CD4-positive, alpha-beta T cell treated with Interleukin-1 beta for 1 hour (primary cell): Measurements from ENCODE around the gene NQO2.
"Not testable (repeated sequence)": the region's sequence is repeated elsewhere in the genome, so short reads cannot be mapped to it uniquely, and the experiment has no call there.

ENCODE experiments used
- DNase-seq, 2 donors: peaks; one replicate each; pipeline ENCODE4 v3.0.0-alpha.2; 2020 to 2022

Gene NQO2

GRCh38 chr6:3041606-3042005, 41.9 kb downstream of the NQO2 start:
- no peak for DNase-seq

- no peak for DNase-seq
Observed at GRCh38 chr6:3045369-3045768, 45.7 kb downstream of the NQO2 start.

GRCh38 chr6:3045777-3046176, 46.1 kb downstream of the NQO2 start:
- DNase-seq: no peak

DNA sequence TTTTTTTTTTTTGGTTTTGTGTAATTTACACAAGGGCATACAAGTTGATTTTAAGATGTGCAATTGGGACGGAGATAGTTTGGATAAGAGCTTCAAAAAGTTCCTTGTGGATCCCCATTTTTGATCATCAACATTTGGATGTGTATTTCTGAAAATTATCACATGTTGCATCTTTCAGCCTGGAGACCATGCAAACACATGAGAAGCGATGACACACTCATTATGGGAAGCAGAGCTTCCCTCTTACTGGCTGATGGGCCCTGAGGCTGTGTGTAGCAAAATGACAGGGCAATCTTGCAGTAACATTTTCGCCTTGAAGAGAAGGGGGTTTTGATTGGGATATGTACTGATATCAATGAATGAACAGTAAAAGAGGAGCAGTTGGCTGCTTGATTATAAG, 46.6 kb downstream of the NQO2 start:
- no peak for DNase-seq

DNA sequence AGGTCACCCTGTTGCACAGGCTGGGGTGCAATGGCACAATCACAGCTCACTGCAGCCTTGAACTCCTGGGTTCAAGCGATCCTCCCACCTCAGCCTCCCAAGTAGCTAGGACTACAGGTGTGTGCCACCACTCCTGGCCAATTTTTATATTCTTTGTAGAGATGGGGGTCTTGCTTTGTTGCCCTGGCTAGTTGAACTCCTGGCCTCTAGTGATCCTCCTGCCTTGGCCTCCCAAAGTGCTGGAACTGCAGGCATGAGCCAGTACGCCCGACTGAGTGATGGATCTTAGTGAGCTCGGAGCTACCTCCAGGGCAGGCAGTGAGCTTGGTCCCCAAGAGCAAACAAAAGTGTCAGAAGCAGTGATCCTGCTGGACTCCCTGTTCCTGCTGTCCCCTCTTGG, 48.3 kb downstream of the NQO2 start:
- DNase-seq: not testable (repeated sequence)

- DNase-seq: no peak
Observed at GRCh38 chr6:3052481-3053230, 53.0 kb downstream of the NQO2 start.

- no peak for DNase-seq
Observed at GRCh38 chr6:3053231-3053508, 53.5 kb downstream of the NQO2 start.

DNA sequence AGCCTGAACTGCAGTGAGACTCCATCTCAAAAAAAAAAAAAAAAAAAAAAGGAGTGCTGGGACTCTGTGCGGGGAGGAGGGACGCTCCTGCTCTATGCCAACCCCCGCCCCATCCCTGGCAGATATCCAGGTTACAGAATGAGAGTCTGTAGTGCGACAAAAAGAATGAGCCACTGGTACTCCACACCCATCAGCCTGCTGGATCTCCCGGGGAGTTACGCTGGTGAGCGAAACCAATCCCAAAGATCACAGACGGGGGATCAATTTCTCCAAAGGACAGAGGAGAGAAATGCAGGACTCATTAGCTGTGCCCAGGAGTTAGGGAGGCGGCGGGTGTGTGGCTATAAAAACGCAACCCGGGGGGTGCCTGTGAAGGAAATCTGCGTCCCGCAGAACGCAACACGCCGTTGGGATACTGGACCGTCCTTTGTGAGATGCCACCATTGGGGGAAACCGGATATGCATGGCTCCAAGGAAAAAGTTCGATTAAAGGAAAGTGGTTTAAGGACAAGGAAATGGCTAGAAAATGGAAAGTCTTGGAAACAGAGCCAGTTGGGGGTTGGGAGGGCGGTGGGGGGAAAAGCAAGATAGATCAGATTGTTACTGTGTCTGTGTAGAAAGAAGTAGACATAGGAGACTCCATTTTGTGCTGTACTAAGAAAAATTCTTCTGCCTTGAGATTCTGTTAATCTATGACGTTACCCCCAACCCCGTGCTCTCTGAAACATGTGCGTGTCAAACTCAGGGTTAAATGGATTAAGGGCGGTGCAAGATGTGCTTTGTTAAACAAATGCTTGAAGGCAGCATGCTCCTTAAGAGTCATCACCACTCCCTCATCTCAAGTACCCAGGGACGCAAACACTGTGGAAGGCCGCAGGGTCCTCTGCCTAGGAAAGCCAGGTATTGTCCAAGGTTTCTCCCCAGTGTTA, 54.8 kb downstream of the NQO2 start:
- not testable (repeated sequence) for DNase-seq

GRCh38 chr6:3055158-3055499, 55.4 kb downstream of the NQO2 start:
- not testable (repeated sequence) for DNase-seq

- no peak for DNase-seq
Observed at GRCh38 chr6:3057063-3057770, 57.5 kb downstream of the NQO2 start.

DNA sequence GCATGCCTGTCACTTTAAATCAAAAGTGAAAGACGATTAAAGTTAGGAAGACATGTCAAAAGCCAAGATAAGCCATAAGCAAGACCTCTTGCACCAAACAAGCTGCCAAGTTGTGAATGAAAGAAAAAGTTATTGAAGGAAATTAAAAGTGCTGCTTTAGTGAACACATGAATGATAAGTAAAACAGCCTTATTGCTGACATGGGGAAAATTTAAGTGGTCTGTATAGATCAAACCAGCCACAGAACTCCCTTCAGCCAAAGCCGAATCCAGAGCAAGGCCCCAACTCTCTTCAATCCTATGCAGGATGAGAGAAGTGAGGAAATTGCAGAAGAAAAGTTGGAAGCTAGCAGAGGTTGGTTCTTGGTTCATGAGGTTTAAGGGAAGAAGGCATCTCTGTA, 59.3 kb downstream of the NQO2 start:
- DNase-seq: no peak

- not testable (repeated sequence) for DNase-seq
Observed at GRCh38 chr6:3060092-3060491, 60.4 kb downstream of the NQO2 start.

GRCh38 chr6:3061501-3061941, 61.8 kb downstream of the NQO2 start:
- DNase-seq: no peak

DNA sequence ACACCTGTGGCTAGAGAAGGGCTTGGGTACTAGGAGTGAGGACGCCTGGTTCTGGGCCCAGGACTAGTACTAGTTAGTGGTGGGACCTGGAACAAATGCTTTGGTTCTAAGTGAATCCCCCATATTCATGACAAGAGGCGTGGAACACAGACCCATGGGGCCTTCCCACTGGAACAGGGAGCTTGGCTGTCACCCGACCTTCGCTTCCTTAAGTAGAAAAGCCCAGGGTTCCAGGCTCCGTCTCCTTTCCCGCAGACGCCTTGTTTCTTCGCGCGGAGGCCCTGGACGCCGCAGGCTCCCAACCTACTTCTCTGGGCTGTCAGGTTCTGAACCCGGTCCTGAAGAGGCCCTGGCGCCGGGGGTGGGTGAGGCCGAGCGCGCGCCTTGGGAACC, 63.6 kb downstream of the NQO2 start:
- not testable (repeated sequence) for DNase-seq

DNA sequence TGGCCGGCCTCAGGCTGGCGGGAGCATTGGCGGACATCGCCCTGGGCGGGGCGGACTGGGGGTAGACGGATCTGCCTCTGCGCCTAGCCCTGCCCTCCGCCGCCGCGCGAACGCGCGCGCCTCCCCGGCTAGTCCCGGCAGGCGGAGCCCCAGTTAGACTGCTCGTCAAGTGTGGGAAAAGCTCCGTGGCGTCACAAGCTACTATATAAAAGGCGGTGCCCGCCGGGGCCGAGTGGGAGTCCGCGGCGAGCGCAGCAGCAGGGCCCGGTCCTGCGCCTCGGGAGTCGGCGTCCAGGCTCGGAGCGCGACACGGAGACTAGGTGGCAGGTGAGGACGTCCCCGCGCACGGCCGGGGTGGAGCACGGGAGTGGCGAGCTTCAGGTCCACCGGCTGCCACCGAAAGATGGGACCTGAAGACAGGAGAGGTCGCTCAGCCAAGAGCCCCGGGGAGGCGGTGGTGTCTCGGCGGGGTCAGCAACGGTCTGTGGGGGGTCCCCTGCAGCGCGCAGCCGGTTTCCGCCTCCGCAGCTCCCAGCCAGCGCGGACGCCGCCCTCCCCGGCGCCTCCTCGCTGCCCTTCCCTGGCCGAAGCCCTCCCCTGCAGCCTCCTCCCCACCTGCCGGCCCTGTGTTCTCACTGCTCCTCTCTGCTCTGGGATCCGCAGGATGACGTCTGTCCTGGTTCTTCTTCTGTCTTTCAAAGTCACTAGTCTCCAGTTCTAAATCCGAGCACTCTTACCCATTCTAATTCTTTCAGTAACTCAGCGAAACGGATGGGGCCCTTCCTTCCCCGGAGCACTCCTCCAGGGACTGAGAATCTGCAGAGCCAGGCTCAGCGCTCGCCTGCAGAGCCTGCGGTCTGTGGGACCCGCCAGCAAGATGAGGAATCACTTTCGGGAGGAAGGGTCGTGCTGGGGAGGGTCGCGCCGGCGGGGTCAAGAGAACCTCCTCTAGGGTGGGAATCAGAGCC, 64.3 kb downstream of the NQO2 start:
- peak; percentile 95 to 96 for DNase-seq

- peak; percentile 94 to 95 for DNase-seq
Observed at GRCh38 chr6:3068329-3069214, 68.9 kb downstream of the NQO2 start, which contains the start of gene RIPK1. RIPK1 (plus strand) TSS chr6:3068494; CDS start chr6:3076824, 8,330 bp downstream.
